CD4-positive, alpha-beta T cell treated with Interleukin-6 for 4 hours (primary cell): ENCODE data around the gene LRCOL1.

Source experiments
- DNase-seq: peaks from one replicate; pipeline ENCODE4 v3.0.0-alpha.2; 2020; ENCODE audit warnings: mixed read lengths

Gene LRCOL1

DNA sequence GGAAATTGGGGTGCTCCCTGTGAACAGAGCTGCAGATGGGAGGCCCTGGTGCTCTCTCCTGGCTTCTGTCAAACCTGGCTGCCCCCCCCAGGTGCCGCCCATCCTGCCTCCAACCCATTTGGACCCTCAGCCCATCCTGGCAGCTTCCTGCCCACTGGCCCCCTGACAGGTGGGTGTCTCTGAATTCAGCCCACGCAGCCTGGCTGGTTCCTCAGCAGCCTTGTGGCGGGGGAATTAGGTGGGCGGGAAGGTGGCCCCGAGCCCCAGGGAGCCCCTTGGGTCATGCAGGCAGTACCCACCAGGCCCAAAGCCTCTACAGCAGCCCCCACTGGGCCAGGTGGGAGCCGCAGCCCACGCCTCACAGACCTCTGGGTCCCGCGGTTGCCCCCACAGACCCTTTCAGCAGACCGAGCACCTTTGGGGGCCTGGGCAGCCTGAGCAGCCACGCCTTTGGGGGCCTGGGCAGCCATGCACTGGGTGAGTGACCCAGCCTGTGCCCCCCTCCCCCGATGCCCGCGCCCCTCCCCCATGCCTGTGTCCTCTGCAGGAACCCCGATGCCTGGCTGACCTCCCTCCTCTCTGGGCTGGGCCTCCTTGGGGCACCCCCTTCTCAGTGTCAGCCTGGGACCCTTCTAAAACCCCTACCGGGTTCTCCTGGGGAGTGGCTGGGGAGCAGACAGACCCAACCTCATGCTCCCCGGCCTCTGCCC is 28.9 kb downstream of the LRCOL1 start:
- no peak for DNase-seq

DNA sequence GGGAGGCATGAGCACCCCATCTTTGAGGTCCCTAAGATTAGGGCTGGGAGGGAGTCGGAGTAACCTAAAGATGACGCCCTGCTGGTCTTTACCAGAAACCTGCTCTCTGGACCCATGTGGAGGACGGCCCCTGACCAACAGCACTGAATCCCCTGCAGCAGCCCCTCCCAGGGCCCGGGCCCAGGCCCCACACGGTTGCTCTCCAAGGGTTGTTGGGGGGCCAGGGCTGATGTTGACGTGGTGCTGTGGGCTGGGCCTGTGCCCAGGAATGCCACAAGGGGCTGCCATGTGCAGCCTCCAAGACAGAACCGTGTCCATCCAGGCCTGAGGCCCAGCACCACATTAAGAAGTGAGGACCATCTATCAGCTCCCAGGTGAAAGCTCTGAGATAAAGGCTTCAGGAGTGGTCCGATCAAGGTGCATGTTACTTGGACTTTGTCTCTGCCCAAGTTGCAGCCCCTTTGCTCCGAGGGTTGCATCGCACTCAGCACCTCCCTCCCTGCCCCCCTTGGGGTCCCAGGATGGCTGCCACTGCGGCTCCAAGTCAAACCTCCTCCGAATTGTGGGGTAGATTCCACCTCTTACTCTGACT is 29.6 kb downstream of the LRCOL1 start:
- no peak for DNase-seq

DNA sequence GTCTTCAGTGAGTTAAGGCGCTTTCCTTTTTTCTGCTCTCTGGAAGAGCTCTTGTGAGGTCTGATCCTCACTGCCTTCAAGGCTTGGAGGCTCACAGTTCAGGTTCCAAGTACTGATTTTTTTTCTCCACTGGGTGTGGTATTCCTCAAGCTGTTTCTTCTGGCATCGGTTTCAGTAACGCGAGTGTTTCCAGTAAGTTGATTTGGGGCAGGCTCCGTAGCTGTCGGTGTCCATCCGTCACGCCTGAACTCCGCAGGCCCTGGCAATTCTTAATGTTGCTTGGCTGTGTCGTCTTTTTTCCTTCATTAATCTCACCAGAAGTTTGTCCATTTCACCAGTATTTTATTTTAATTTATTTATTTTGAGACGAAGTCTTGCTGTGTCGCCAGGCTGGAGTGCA is 30.6 kb downstream of the LRCOL1 start:
- DNase-seq = no peak

- no peak for DNase-seq
Observed at GRCh38 chr12:132578826-132579225, 31.6 kb downstream of the LRCOL1 start.

- DNase-seq = no peak
Observed at GRCh38 chr12:132578118-132578517, 32.3 kb downstream of the LRCOL1 start.

- DNase-seq = no peak
Observed at GRCh38 chr12:132577191-132577920, 33.0 kb downstream of the LRCOL1 start.

DNA sequence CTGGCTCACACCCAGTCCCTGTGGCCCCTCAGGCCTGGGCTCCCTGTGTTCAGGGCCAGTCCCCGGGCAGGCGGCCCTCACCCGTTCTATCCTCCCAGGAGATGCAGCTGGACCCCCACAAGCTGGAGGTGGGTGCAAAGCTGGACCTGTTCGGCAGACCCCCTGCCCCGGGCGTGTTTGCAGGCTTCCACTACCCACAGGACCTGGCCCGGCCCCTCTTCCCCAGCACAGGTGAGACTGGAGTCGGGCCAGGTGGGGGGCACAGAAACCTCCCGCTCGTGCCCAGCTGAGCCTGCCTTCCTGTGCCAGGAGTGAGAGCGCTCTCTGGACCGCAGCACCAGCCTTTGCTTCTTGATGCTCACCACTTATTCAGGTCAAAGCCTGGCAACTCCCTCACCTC is 33.7 kb downstream of the LRCOL1 start:
- DNase-seq = no peak

DNA sequence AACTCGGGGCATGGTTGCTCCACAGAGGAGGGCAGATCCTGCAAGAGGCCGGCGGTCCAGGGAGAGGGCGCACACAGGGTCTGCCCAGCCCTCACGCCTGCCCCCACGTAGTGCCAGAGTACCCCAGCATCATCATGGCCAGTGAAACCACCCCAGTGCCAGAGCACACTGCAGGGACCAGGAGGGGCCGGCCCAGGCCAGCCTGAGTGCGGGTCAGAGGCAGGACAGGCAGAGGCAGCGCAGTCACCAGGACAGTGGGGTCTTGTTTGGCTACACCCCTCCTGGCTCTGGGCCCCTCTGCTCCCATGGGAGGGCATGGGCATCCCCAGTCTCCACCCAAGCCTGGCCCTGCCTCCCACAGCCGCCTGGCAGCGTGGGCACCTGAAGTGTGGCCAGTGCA is 34.7 kb downstream of the LRCOL1 start:
- DNase-seq = no peak

- DNase-seq = no peak
Observed at GRCh38 chr12:132574271-132574996, 35.9 kb downstream of the LRCOL1 start.

DNA sequence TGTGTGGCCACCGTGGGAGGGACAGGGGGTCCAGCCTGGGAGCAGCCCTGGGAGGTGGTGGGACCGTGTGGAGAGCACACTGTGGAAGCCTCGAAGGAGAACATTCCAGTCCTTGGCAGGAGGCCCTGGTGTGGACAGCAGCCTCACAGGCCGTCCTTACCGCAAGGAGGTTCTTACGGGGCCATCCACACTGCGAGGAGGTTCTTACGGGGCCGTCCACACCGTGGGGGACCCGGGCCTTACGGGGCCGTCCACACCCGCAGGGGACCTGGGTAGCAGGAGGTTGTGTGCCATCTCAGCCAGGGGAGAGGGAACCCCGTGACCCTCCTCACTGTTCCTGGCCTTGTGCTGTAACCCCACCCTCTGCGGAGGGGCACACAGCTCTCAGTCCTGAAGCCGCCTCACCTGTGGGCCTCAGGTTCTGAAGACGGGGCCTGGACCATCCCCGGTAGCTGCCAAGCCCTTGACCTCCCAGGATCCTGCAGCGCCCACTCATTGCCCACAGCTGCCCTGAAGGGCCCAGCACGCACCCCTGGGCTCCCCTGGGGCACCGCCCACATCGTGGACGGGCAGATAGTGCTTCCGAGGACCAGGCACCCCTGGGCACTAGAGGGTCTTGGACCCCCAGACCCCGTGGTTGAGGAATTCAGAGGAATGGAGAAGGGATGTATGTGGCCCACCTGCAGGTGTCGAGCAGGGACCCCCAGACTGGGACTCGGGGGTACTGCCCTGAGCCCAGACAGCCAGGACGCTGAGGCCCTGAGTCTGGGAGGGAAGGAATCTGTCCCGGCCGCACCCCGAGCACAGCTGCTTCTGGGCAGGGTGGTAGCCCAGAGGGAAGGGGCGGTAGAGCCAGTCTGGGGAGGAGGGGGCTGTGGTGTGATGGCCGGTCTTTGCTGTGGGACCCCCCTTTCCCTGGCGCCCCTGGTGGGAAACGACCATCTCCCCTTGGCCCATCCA is 37.3 kb downstream of the LRCOL1 start:
- no peak for DNase-seq

DNA sequence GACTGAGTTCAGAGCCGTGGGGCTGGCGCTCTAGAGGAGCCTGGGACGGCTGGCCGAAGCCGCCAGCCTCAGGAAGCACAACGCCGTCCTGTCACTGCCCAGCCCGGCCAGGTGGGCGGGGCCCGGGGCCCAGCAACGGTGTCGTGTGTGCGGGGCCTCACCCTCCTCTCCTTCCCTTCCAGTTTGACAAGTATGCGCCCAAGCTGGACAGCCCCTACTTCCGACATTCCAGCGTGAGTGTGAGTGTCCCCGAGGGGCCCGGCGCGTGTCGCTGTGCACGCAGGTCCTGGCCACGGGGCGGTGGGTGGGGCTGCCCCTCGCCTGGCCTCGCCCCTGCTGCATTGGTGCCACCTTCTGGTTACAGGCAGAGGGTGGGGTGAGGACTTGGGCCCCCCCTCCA is 38.3 kb downstream of the LRCOL1 start:
- no peak for DNase-seq

- no peak for DNase-seq
Observed at GRCh38 chr12:132571598-132571997, 38.8 kb downstream of the LRCOL1 start.

GRCh38 chr12:132571051-132571450 is 39.3 kb downstream of the LRCOL1 start:
- DNase-seq = no peak

DNA sequence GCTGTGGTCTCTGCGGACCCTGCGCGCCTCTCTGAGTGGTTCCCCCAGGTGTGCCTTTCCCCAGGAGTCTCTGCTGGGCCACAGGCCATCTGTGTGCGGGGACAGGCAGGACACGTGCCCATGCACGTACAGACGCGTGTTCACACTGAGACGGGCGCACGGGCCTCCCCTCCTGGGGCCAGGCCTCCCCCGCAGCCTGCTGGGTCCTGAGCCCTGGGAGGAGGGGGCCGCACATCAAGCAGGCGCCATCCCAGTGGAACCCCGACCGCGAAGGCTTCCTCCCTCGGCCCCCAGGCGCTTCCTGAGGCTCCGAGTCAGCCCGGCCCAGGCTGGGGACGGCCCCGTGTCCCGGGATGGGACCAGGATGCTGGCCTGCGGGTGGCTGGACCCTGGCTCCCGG is 39.7 kb downstream of the LRCOL1 start:
- no peak for DNase-seq

DNA sequence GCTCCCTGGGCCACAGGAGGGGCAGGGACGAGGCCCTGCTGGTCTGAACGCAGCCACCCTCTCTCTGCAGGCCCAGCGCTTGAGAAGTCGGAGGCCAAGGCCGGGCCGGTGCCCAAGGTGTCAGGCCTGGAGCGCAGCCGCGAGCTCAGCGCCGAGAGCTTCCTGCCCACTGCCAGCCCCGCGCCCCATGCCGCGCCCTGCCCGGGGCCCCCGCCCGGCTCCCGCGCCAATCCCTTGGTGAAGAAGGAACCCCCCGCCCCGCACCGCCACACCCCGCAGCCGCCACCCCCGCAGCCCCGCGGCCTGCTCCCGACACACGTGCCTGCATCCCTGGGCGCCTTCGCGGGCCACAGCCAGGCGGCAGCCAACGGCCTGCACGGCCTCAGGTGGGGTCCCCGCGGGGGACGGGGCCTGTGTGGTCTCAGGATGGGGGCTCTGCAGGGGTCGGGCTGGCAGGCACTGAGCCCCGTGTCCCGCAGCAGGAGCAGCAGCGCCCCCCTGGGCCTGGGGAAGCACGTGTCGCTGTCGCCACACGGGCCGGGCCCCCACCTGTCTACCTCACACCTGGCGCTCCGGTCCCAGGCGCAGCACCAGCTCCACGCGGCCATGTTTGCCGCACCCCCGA is 40.4 kb downstream of the LRCOL1 start:
- no peak for DNase-seq

GRCh38 chr12:132568826-132569480 is 41.4 kb downstream of the LRCOL1 start:
- no peak for DNase-seq

DNA sequence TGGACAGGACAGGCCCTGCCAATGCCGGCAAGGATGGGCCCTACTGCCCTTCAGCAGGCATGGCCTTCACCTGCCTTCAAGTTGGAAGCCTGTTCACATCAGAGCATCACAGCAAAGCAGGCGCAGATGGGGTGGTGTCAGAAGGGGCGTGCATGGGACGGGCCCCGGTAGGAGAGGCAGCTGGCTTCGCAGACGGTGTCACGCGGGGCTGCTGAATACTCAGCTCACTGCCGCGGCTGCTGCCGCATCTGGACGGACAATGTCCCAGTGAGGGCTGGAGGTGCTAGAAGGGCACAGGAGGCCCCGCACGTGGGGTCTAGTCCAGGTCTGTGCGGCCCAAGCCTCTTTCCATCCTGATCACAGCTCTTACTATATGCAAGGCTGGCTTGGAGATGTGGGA is 42.1 kb downstream of the LRCOL1 start:
- no peak for DNase-seq

- DNase-seq = no peak
Observed at GRCh38 chr12:132566516-132567131, 43.8 kb downstream of the LRCOL1 start.

GRCh38 chr12:132565365-132565764 is 45.0 kb downstream of the LRCOL1 start:
- no peak for DNase-seq

DNA sequence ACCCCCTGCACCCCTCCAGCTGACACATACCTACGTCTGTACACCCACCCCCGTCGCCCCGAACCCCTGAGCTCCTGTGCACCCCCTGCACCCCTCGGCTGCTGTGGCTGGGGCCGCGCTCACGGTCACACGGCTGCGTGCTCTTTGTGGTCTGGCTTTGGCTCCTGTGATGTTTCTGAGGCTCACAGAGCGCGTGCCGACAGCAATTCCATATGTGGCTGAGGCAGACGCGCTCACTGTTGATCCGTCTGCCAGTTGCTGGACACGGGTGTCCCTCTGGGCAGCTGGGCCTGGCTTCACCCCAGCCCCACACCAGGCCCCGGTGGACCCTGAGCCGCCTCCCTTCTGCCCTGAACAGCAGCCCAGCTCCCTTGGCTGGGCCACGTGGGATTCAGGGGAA is 46.5 kb downstream of the LRCOL1 start:
- no peak for DNase-seq

GRCh38 chr12:132562489-132563021 is 47.8 kb downstream of the LRCOL1 start:
- DNase-seq = no peak
